H1 (cell line): Measurements from ENCODE around the gene CTSC. TPM values are rescaled to one million over a fixed set of nuclear protein-coding genes. Genes with fewer than 3 reads are reported as not detected.

ENCODE experiments used
- CTCF ChIA-PET: fragments of 300-600 bp; sonication (Branson Sonifier 250); formaldehyde crosslinking; loops from one replicate; lab custom pipeline; 2021; ENCODE audit not compliant: partially characterized antibody; lab: Charles Lee
- POLR2A ChIA-PET: fragments of 300-600 bp; sonication (Branson Sonifier 250); formaldehyde crosslinking; loops from one replicate; lab custom pipeline; 2021; ENCODE audit warnings: inconsistent platforms; ENCODE audit not compliant: partially characterized antibody; lab: Charles Lee
- DNase-seq, 2 experiments: peaks; one replicate each; pipeline versions ENCODE4 v3.0.0 to v3.0.0-alpha.2; 2010 to 2022; ENCODE audit warnings: low spot score in 2 of 2, low read depth in 1 of 2, mixed read lengths in 1 of 2
- FAIRE-seq: peaks from 2 replicates; lab custom pipeline; 2011; peaks lifted over from hg19 to GRCh38; lab: Jason Lieb, UNC
- H2AFZ ChIP-seq: 2 replicates; pipeline ENCODE4 v1.8.1; 2012; ENCODE audit warnings: low read length, inconsistent platforms
- H2AK5ac ChIP-seq: 2 replicates; pipeline ENCODE4 v1.6.1; 2013; ENCODE audit warnings: low read depth, low read length
- H2BK120ac ChIP-seq: replicated peaks from 2 replicates; pipeline ENCODE3; 2013; ENCODE audit warnings: low read depth, low read length, inconsistent platforms
- H2BK12ac ChIP-seq: 2 replicates; pipeline ENCODE4 v1.6.1; 2013; ENCODE audit warnings: low read depth, low read length
- H2BK15ac ChIP-seq: 2 replicates; pipeline ENCODE4 v1.6.1; 2013; ENCODE audit warnings: low read length
- H2BK20ac ChIP-seq: 2 replicates; pipeline ENCODE4 v1.6.1; 2013; ENCODE audit warnings: low read length
- H2BK5ac ChIP-seq: 2 replicates; pipeline ENCODE4 v1.6.1; 2013; ENCODE audit warnings: low read depth, low read length
- H3K14ac ChIP-seq: 2 replicates; pipeline ENCODE4 v1.6.1; 2013; ENCODE audit warnings: inconsistent platforms; ENCODE audit not compliant: insufficient read length
- H3K18ac ChIP-seq: 2 replicates; pipeline ENCODE4 v1.6.1; 2013; ENCODE audit warnings: low read length; ENCODE audit errors: extremely low read depth
- H3K23ac ChIP-seq: 2 replicates; pipeline ENCODE4 v1.6.1; 2013; ENCODE audit warnings: inconsistent platforms; ENCODE audit not compliant: insufficient read length
- H3K23me2 ChIP-seq: 2 replicates; pipeline ENCODE4 v1.6.1; 2013; ENCODE audit warnings: low read depth, low read length
- H3K27ac ChIP-seq: 2 replicates; pipeline ENCODE4 v1.6.1; 2011; ENCODE audit warnings: low read depth, low read length, inconsistent platforms
- H3K27me3 ChIP-seq, 4 experiments: replicated peaks in 1 of 4; 1 replicate in 1 of 4; 2 replicates in 3 of 4; pipeline versions ENCODE4 v1.6.1 to v1.8.1; 2011 to 2013; ENCODE audit warnings: low read length in 3 of 4, mild to moderate bottlenecking in 3 of 4, inconsistent platforms in 2 of 4, mixed read lengths in 2 of 4, moderate library complexity in 1 of 4; ENCODE audit not compliant: control insufficient read depth in 3 of 4, insufficient read depth in 3 of 4; ENCODE audit errors: extremely low read depth in 1 of 4
- H3K36me3 ChIP-seq, 4 experiments: 2 replicates each; pipeline versions ENCODE4 v1.6.1 to v1.8.1; 2011 to 2013; ENCODE audit warnings: mild to moderate bottlenecking in 4 of 4, low read length in 3 of 4, moderate library complexity in 2 of 4, control low read depth in 1 of 4, inconsistent platforms in 1 of 4; ENCODE audit not compliant: insufficient read depth in 4 of 4, control insufficient read depth in 2 of 4
- H3K4ac ChIP-seq: replicated peaks from 2 replicates; pipeline ENCODE3; 2013; ENCODE audit warnings: low read length, low read depth, mixed read lengths, inconsistent platforms; ENCODE audit not compliant: insufficient read length
- H3K4me1 ChIP-seq, 4 experiments: replicated peaks in 1 of 4; 1 replicate in 1 of 4; 2 replicates in 3 of 4; pipeline versions ENCODE4 v1.6.1 to v1.8.1; 2011 to 2013; ENCODE audit warnings: low read length in 3 of 4, inconsistent platforms in 2 of 4, mixed read lengths in 1 of 4; ENCODE audit not compliant: insufficient read depth in 4 of 4, control insufficient read depth in 3 of 4
- H3K4me2 ChIP-seq, 2 experiments: 2 replicates each; pipeline versions ENCODE4 v1.6.1 to v1.8.1; 2011 to 2013; ENCODE audit warnings: low read depth in 2 of 2, low read length in 2 of 2, control low read depth in 1 of 2, inconsistent platforms in 1 of 2, mild to moderate bottlenecking in 1 of 2; ENCODE audit not compliant: insufficient read depth in 1 of 2
- H3K4me3 ChIP-seq, 4 experiments: fragments of 200-600, 300-600 bp in 1 of 4; sonication (generic), shearing (Covaris generic), sonication (Bioruptor Twin) in 1 of 4; 2 replicates each; pipeline versions ENCODE4 v1.5.1 to v1.8.1; 2011 to 2016; ENCODE audit warnings: low read length in 4 of 4, low read depth in 3 of 4, control low read depth in 2 of 4, inconsistent platforms in 2 of 4, mild to moderate bottlenecking in 2 of 4, mixed read lengths in 1 of 4, moderate library complexity in 1 of 4; ENCODE audit not compliant: insufficient read depth in 2 of 4; ENCODE audit errors: extremely low read depth in 1 of 4
- H3K56ac ChIP-seq: replicated peaks from 2 replicates; pipeline ENCODE3; 2013; ENCODE audit warnings: low read depth, mild to moderate bottlenecking, mixed read lengths, low read length, inconsistent platforms; ENCODE audit not compliant: insufficient read length
- H3K79me1 ChIP-seq: 2 replicates; pipeline ENCODE4 v1.6.1; 2013; ENCODE audit warnings: low read depth, low read length, control low read depth
- H3K79me2 ChIP-seq, 2 experiments: 2 replicates each; pipeline versions ENCODE4 v1.6.1 to v1.8.1; 2012 to 2013; ENCODE audit warnings: low read length in 2 of 2, mild to moderate bottlenecking in 2 of 2, inconsistent platforms in 1 of 2; ENCODE audit not compliant: insufficient read depth in 2 of 2, control insufficient read depth in 1 of 2
- H3K9ac ChIP-seq, 4 experiments: replicated peaks in 1 of 4; 1 replicate in 1 of 4; 2 replicates in 3 of 4; pipeline versions ENCODE4 v1.6.1 to v1.8.1; 2011 to 2013; ENCODE audit warnings: low read depth in 3 of 4, low read length in 3 of 4, control low read depth in 2 of 4, mild to moderate bottlenecking in 2 of 4, moderate library complexity in 2 of 4, inconsistent platforms in 1 of 4; ENCODE audit errors: extremely low read depth in 1 of 4
- H3K9me3 ChIP-seq, 2 experiments: 2 replicates each; pipeline versions ENCODE4 v1.6.1 to v1.8.1; 2012 to 2013; ENCODE audit warnings: mild to moderate bottlenecking in 2 of 2, moderate library complexity in 2 of 2, control low read depth in 1 of 2, inconsistent platforms in 1 of 2, low read depth in 1 of 2, low read length in 1 of 2, mixed read lengths in 1 of 2; ENCODE audit not compliant: insufficient read depth in 2 of 2
- H4K20me1 ChIP-seq, 2 experiments: replicated peaks in 1 of 2; 2 replicates each; pipeline versions ENCODE3 to v1.8.1; 2011 to 2013; ENCODE audit warnings: inconsistent platforms in 2 of 2, low read length in 2 of 2, mild to moderate bottlenecking in 1 of 2; ENCODE audit not compliant: insufficient read depth in 2 of 2, control insufficient read depth in 1 of 2
- H4K5ac ChIP-seq: 2 replicates; pipeline ENCODE4 v1.6.1; 2013; ENCODE audit warnings: low read length, low read depth, mixed read lengths, inconsistent platforms; ENCODE audit not compliant: insufficient read length
- H4K8ac ChIP-seq: 2 replicates; pipeline ENCODE4 v1.8.0; 2013; ENCODE audit warnings: mild to moderate bottlenecking, moderate library complexity, low read length, inconsistent platforms; ENCODE audit not compliant: insufficient read depth; ENCODE audit errors: extremely low read depth
- H4K91ac ChIP-seq: replicated peaks from 2 replicates; pipeline ENCODE3; 2013; ENCODE audit warnings: low read length, mixed read lengths, inconsistent platforms; ENCODE audit not compliant: insufficient read length
- ATF3 ChIP-seq: IDR thresholded peaks from 2 replicates; pipeline ENCODE4 v1.6.1; 2011; ENCODE audit warnings: low read depth, mild to moderate bottlenecking, low read length; ENCODE audit not compliant: insufficient read depth
- CBX5 ChIP-seq: fragments of 300-800, 300-1000 bp; sonication (generic); IDR thresholded peaks from 2 replicates; pipeline ENCODE4 v1.7.1; 2016; ENCODE audit warnings: antibody characterized with exemption, low read length, low read depth
- CHD2 ChIP-seq: IDR thresholded peaks from 2 replicates; pipeline ENCODE4 v1.6.1; 2012; ENCODE audit warnings: low read length, improper control_type of control experiment
- EGR1 ChIP-seq: IDR thresholded peaks from 2 replicates; pipeline ENCODE4 v1.6.1; 2011; ENCODE audit warnings: low read depth, low read length, borderline replicate concordance
- HDAC6 ChIP-seq: IDR thresholded peaks from one replicate; pipeline ENCODE4 v1.7.1; 2012; ENCODE audit warnings: low read depth, mild to moderate bottlenecking, inconsistent platforms, low read length, moderate library complexity
- JUN ChIP-seq: IDR thresholded peaks from 2 replicates; pipeline ENCODE4 v1.6.1; 2011; ENCODE audit warnings: low read depth, mild to moderate bottlenecking, improper control_type of control experiment, low read length
- JUND ChIP-seq: IDR thresholded peaks from 2 replicates; pipeline ENCODE4 v1.6.1; 2011; ENCODE audit warnings: mild to moderate bottlenecking, improper control_type of control experiment, low read length
- KDM1A ChIP-seq: fragments of 200-600, 300-600 bp; sonication (generic); IDR thresholded peaks from 2 replicates; pipeline ENCODE4 v1.7.1; 2016; ENCODE audit warnings: mild to moderate bottlenecking, low read length, borderline replicate concordance
- KDM4A ChIP-seq: IDR thresholded peaks from one replicate; pipeline ENCODE4 v1.7.1; 2012; ENCODE audit warnings: low read depth, mild to moderate bottlenecking, moderate library complexity, low read length, inconsistent platforms; ENCODE audit not compliant: severe bottlenecking
- RBBP5 ChIP-seq: IDR thresholded peaks from 2 replicates; pipeline ENCODE4 v1.7.1; 2012; ENCODE audit warnings: low read depth, mild to moderate bottlenecking, inconsistent platforms, low read length, moderate library complexity, borderline replicate concordance
- SP4 ChIP-seq: IDR thresholded peaks from 2 replicates; pipeline ENCODE4 v1.6.1; 2012; ENCODE audit warnings: low read length, inconsistent platforms
- USF2 ChIP-seq: IDR thresholded peaks from 2 replicates; pipeline ENCODE4 v1.6.1; 2011; ENCODE audit warnings: low read length, improper control_type of control experiment
- WGBS, 2 experiments: shearing (Covaris generic) in 1 of 2; methylation state at CpG; one replicate each; pipeline versions ENCODE4 v1.1.6 to v1.1.7; 2013 to 2015; ENCODE audit warnings: low lambda C conversion rate in 2 of 2, mixed read lengths in 2 of 2, inconsistent platforms in 1 of 2, low coverage in 1 of 2, missing lambda C conversion rate in 1 of 2; ENCODE audit not compliant: insufficient replicate concordance in 2 of 2, insufficient coverage in 1 of 2, insufficient read length in 1 of 2; ENCODE audit errors: extremely low coverage in 1 of 2, missing lambda C conversion rate in 1 of 2; 5-methylcytosine and 5-hydroxymethylcytosine counted together
- polyA plus RNA-seq, 7 experiments: library from polyadenylated mRNA; depleted of rRNA in 3 of 7; stranded (reverse) in 5 of 7; unstranded in 2 of 7; fragments of >200 nt in 5 of 7; fragments of 200-250 nt in 2 of 7; gene quantifications; 1 replicate in 5 of 7; 2 replicates in 1 of 7; 4 replicates in 1 of 7; pipeline versions ENCODE4 v1.2.1 to v1.2.3, GENCODE V29; 2011 to 2013; ENCODE audit warnings: missing spikeins in 2 of 7, mixed read lengths in 2 of 7
- total RNA-seq: library from RNA; stranded (reverse); fragmentation: NEBNext Ultra II Directional; extraction: Animal tissue kit (Norgen Biotek cat#: 25700); gene quantifications from 2 replicates; pipeline ENCODE4 v1.2.1, GENCODE V29; 2021
- TF ChIP-seq, protein P1 (sequence below): IDR thresholded peaks from 2 replicates; pipeline ENCODE4 v1.6.1; 2012; ENCODE audit warnings: inconsistent platforms

Gene CTSC
- total and polyA plus RNA-seq, 2 of the 8 experiments (the other 6 are each of a cell fraction or from before 2014, with no cell fraction given) = 347 to 369 TPM

- no peak overlapping the region for H2BK120ac ChIP-seq
- no peaks in the 10 kb centered on the region for H3K27me3 ChIP-seq
- no peak overlapping the region for H4K5ac ChIP-seq
- no peak overlapping the region for H2BK20ac ChIP-seq
- ChIA-PET POLR2A (no interaction called here), CTCF (no interaction called here)
- no peak overlapping the region for H2AK5ac ChIP-seq
- no peak overlapping the region for H3K4me3 ChIP-seq
- no peaks in the 10 kb centered on the region for H3K79me2 ChIP-seq
- no peak overlapping the region for H4K91ac ChIP-seq
- no peak overlapping the region for H3K9ac ChIP-seq
- no peaks in the 10 kb centered on the region for H3K79me1 ChIP-seq
- no peak overlapping the region for H3K27ac ChIP-seq
- no peak overlapping the region for H3K4ac ChIP-seq
- no peaks in the 10 kb centered on the region for H4K20me1 ChIP-seq
- no peak overlapping the region for H3K56ac ChIP-seq
- no peak for DNase-seq
- H3K18ac ChIP-seq = no peak overlapping the region
- no peak overlapping the region for H4K8ac ChIP-seq
- H2BK12ac ChIP-seq = no peak overlapping the region
- H2BK15ac ChIP-seq = no peak overlapping the region
- no peaks in the 10 kb centered on the region for H3K36me3 ChIP-seq
- H3K4me2 ChIP-seq = no peak overlapping the region
- FAIRE-seq = no peak
- H2AFZ ChIP-seq = no peak overlapping the region
- H3K23ac ChIP-seq = no peak overlapping the region
- peaks cover 0 to 5% (median under 1%) of the 10 kb centered on the region in 4 experiments; a peak in 1 of 7 replicates for H3K4me1 ChIP-seq
- no peaks in the 10 kb centered on the region for H3K9me3 ChIP-seq
- no peak overlapping the region for H3K14ac ChIP-seq
- no peak overlapping the region for H2BK5ac ChIP-seq
- H3K23me2 ChIP-seq = no peaks in the 10 kb centered on the region
- WGBS, 2 experiments = 84% methylated on average over 1 of the region's 1 CpG; no CpG with 5 or more reads in 1 of the 2 experiments
- TF ChIP-seq JUND (no peak), CHD2 (no peak), CBX5 (no peak), ATF3 (no peak), RBBP5 (no peak), SP4 (no peak), EGR1 (no peak), JUN (no peak), HDAC6 (no peak), KDM4A (no peak), USF2 (no peak), KDM1A (no peak)
- TF ChIP-seq, protein P1, sequence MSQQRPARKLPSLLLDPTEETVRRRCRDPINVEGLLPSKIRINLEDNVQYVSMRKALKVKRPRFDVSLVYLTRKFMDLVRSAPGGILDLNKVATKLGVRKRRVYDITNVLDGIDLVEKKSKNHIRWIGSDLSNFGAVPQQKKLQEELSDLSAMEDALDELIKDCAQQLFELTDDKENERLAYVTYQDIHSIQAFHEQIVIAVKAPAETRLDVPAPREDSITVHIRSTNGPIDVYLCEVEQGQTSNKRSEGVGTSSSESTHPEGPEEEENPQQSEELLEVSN = no peak
These were observed 25.5 kb upstream of the CTSC start for GRCh38 chr11:88363004-88363403.
